Aorta (tissue), 5 donors: Measurements from ENCODE around the gene ADAM11. TPM values are rescaled to one million over a fixed set of nuclear protein-coding genes. Genes with fewer than 3 reads are reported as not detected.
"Not testable (repeated sequence)": the region's sequence is repeated elsewhere in the genome, so short reads cannot be mapped to it uniquely, and the experiment has no call there.

ENCODE experiments used
- ATAC-seq: fragments of 200-7000 bp; cut with Tn5 transposase; one replicate; pipeline ENCODE4 v1.9.1; 2022; ENCODE audit warnings: moderate library complexity; ENCODE audit not compliant: low FRiP score
- DNase-seq, 2 donors: peaks; one replicate each; pipeline ENCODE4 v3.0.0-alpha.2; 2020
- H3K27ac ChIP-seq, 2 donors: one replicate each; pipeline ENCODE4 v1.5.1; 2013; ENCODE audit warnings: low read length in 2 of 2, mild to moderate bottlenecking in 2 of 2, moderate library complexity in 2 of 2, control low read depth in 1 of 2, inconsistent platforms in 1 of 2, low read depth in 1 of 2
- H3K27me3 ChIP-seq, 2 donors: one replicate each; pipeline ENCODE4 v1.6.1; 2013; ENCODE audit warnings: control low read depth in 1 of 2, low read length in 1 of 2, mild to moderate bottlenecking in 1 of 2, moderate library complexity in 1 of 2; ENCODE audit not compliant: insufficient read depth in 2 of 2, control insufficient read depth in 1 of 2
- H3K36me3 ChIP-seq, 2 donors: one replicate each; pipeline ENCODE4 v1.6.1; 2013; ENCODE audit warnings: control low read depth in 1 of 2, low read length in 1 of 2, mild to moderate bottlenecking in 1 of 2; ENCODE audit not compliant: insufficient read depth in 2 of 2, control insufficient read depth in 1 of 2
- H3K4me1 ChIP-seq, 2 donors: one replicate each; pipeline ENCODE4 v1.6.1; 2013; ENCODE audit warnings: low read length in 2 of 2, control low read depth in 1 of 2, mild to moderate bottlenecking in 1 of 2, moderate library complexity in 1 of 2; ENCODE audit not compliant: insufficient read depth in 2 of 2, control insufficient read depth in 1 of 2
- H3K4me3 ChIP-seq, 2 donors: one replicate each; pipeline ENCODE4 v1.5.1; 2013; ENCODE audit warnings: low read length in 2 of 2, control low read depth in 1 of 2, mild to moderate bottlenecking in 1 of 2
- H3K9me3 ChIP-seq: one replicate; pipeline ENCODE4 v1.6.1; 2013; ENCODE audit warnings: mild to moderate bottlenecking, low read length; ENCODE audit not compliant: control insufficient read depth
- WGBS, 2 donors: extraction: QIAGEN DNeasy Blood & Tissue Kit; methylation state at CpG; one replicate each; pipeline ENCODE4 v1.1.7; 2013; 5-methylcytosine and 5-hydroxymethylcytosine counted together
- intact Hi-C, 2 donors: fragments of 100-400 bp; cut with DNase I; formaldehyde crosslinking; loops; one replicate each; pipeline versions ENCODE4 v1.14.2 to v1.15.0; 2022
- long read RNA-seq, 2 donors: library from polyadenylated mRNA; unstranded; transcript quantifications; one replicate each; pipeline ENCODE4 v2.0.0, GENCODE V29; 2020 to 2021
- polyA plus RNA-seq, 2 donors: library from polyadenylated mRNA; stranded (reverse); fragments of 200-250 nt; gene quantifications; one replicate each; pipeline ENCODE4 v1.2.3, GENCODE V29; 2013
- total RNA-seq, 2 donors: library from RNA; stranded (reverse); fragmentation: NEBNext Ultra II Directional; extraction: Animal tissue kit (Norgen Biotek cat#: 25700); gene quantifications; one replicate each; pipeline ENCODE4 v1.2.1, GENCODE V29; 2021
- donor health status: healthy with polysubstance abuse.
- donor health status: Bipolar disorder and iron deficiency.
- donor health status: DM: no; HTN: no; CAD: no.
- donor health status: DM: no; HTN: no; CAD: no.
- donor health status: DM: yes; HTN: yes; CAD: no.

ADAM11 gene, protein sequence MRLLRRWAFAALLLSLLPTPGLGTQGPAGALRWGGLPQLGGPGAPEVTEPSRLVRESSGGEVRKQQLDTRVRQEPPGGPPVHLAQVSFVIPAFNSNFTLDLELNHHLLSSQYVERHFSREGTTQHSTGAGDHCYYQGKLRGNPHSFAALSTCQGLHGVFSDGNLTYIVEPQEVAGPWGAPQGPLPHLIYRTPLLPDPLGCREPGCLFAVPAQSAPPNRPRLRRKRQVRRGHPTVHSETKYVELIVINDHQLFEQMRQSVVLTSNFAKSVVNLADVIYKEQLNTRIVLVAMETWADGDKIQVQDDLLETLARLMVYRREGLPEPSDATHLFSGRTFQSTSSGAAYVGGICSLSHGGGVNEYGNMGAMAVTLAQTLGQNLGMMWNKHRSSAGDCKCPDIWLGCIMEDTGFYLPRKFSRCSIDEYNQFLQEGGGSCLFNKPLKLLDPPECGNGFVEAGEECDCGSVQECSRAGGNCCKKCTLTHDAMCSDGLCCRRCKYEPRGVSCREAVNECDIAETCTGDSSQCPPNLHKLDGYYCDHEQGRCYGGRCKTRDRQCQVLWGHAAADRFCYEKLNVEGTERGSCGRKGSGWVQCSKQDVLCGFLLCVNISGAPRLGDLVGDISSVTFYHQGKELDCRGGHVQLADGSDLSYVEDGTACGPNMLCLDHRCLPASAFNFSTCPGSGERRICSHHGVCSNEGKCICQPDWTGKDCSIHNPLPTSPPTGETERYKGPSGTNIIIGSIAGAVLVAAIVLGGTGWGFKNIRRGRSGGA
- 1 to 10 TPM in 1 of 2 donors, under 1 TPM in 1; 0.45 to 1.4 TPM for total RNA-seq
- 1 to 10 TPM in 1 of 2 donors, under 1 TPM in 1; 0.38 to 1.6 TPM for polyA plus RNA-seq
- long read RNA-seq, donor 1, partial matches to known transcripts: 1 of 13 reads
- long read RNA-seq, donor 1, other reads (novel, unspliced or antisense): 12 of 13 reads
- long read RNA-seq, donor 2, partial matches to known transcripts: 0 of 2 reads
- long read RNA-seq, donor 2, other reads (novel, unspliced or antisense): 2 of 2 reads

DNA sequence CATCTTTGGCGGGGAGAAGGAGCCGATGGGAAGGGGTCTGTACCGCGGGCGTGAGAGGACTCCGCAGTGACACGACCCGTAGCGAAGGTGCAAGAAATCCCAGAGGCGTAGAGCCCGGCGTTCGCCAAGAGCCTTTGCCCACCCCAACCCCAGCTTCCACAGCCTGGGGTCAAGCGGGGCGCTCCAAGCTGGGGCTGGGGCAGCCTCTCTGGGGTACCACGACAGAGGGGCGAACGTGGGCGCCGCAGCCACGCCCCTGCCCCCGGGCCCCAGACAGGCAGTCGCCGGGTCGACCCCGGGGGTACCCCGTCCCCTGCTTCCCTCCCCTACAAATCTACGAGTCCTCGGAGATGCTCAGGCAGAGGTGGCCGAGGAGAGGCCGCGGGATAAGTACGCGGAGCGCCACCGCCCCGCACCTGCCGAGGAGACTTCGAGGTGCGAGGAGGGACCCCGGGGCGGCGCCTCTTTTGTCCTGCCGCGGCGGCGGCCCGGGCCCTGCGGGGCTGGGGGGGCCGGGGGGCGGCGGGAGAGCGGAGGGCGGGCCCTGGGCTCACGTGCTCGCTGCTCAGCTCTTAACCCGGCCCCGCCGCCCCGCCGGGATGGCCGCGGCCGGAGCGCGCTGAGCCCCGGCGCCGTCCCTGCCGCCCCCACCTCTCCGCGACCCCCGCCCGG is at the start of gene ADAM11:
Gene ADAM11, plus strand, starts transcription at position 575 of the 672 bp plus-strand sequence. CDS start 212 bp downstream, outside the sequence.
- Histone ChIP-seq H3K27me3 (no peaks in the 10 kb centered on the region), H3K27ac (no peak within 1 kb of the TSS), H3K9me3 (no peaks in the 10 kb centered on the region), H3K4me3 (peak within 1 kb of the TSS; percentile 41 to 50), H3K4me1 (no peaks in the 10 kb centered on the region), H3K36me3 (no peaks in the 10 kb centered on the region)
- intact Hi-C loops: no loop called here
- DNase-seq (peak in 1 of 2 donors; percentile 77), ATAC-seq (no peak)
- WGBS, 2 donors: 10 to 15% methylated on average over 40 to 74 of the region's 74 CpGs

- no peak overlapping the region for H3K27ac ChIP-seq
- no peak for DNase-seq
- H3K27me3 ChIP-seq: no peaks in the 10 kb centered on the region
- 98 to 100% methylated on average over 1 of the region's 1 CpG for WGBS, 2 donors
- ATAC-seq: no peak
- H3K9me3 ChIP-seq: no peaks in the 10 kb centered on the region
- no peaks in the 10 kb centered on the region for H3K36me3 ChIP-seq
- no peak overlapping the region for H3K4me3 ChIP-seq
- no peaks in the 10 kb centered on the region for H3K4me1 ChIP-seq
- intact Hi-C loops: no loop called here
Observed at GRCh38 chr17:44719444-44719843, 39.3 kb upstream of the ADAM11 start.

GRCh38 chr17:44722254-44722653 is 36.5 kb upstream of the ADAM11 start:
- Histone ChIP-seq H3K9me3 (no peaks in the 10 kb centered on the region), H3K27ac (no peak overlapping the region), H3K36me3 (no peaks in the 10 kb centered on the region), H3K4me3 (no peak overlapping the region), H3K27me3 (no peaks in the 10 kb centered on the region), H3K4me1 (no peaks in the 10 kb centered on the region)
- ATAC-seq: no peak
- intact Hi-C loops: no loop called here
- 88 to 89% methylated on average over 5 of the region's 5 CpGs for WGBS, 2 donors
- no peak for DNase-seq

DNA sequence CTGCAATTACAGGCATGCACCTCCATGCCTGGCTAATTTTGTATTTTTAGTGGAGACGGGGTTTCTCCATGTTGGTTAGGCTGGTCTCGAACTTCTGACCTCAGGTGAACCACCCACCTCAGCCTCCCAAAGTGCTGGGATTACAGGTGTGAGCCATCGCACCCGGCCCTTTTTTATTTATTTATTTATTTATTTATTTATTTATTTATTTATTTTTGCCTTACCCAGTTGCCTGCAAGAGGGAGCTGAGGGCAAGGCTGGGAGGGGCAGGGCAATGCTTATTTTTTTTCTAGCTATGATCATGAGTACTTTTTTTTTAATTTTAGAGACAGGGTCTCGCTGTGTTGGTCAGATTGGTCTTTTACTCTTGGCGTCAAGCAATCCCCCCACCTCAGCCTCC is 32.7 kb upstream of the ADAM11 start:
- H3K4me3 ChIP-seq, H3K36me3 ChIP-seq, ATAC-seq, intact Hi-C loops, H3K27ac ChIP-seq, H3K9me3 ChIP-seq, DNase-seq, H3K4me1 ChIP-seq, H3K27me3 ChIP-seq: not testable (repeated sequence)
- 94 to 95% methylated on average over 6 of the region's 6 CpGs for WGBS, 2 donors

GRCh38 chr17:44733753-44734152 is 25.0 kb upstream of the ADAM11 start:
- Histone ChIP-seq H3K27me3 (no peaks in the 10 kb centered on the region), H3K9me3 (no peaks in the 10 kb centered on the region), H3K4me3 (no peak overlapping the region), H3K4me1 (no peaks in the 10 kb centered on the region), H3K36me3 (no peaks in the 10 kb centered on the region), H3K27ac (no peak overlapping the region)
- no peak for DNase-seq
- intact Hi-C loops: no loop called here
- 77 to 78% methylated on average over 5 of the region's 5 CpGs for WGBS, 2 donors
- ATAC-seq: no peak

GRCh38 chr17:44734272-44734671 is 24.5 kb upstream of the ADAM11 start:
- ATAC-seq (no peak), DNase-seq (no peak)
- Histone ChIP-seq H3K27me3 (no peaks in the 10 kb centered on the region), H3K4me3 (no peak overlapping the region), H3K27ac (no peak overlapping the region), H3K4me1 (no peaks in the 10 kb centered on the region), H3K9me3 (no peaks in the 10 kb centered on the region), H3K36me3 (peaks cover 0 to under 1% of the 10 kb centered on the region in 2 donors)
- WGBS, 2 donors: 69 to 77% methylated on average over 2 of the region's 2 CpGs
- intact Hi-C loops: no loop called here

GRCh38 chr17:44736551-44737240 is 22.1 kb upstream of the ADAM11 start:
- intact Hi-C loops: no loop called here
- DNase-seq: no peak
- no peak for ATAC-seq

More at GRCh38 chr17:44736551-44737240, 22.1 kb upstream of the ADAM11 start:
- no peaks in the 10 kb centered on the region for H3K9me3 ChIP-seq
- no peak overlapping the region for H3K27ac ChIP-seq
- H3K4me1 ChIP-seq: no peaks in the 10 kb centered on the region
- H3K27me3 ChIP-seq: no peaks in the 10 kb centered on the region
- WGBS, 2 donors: 87 to 89% methylated on average over 12 of the region's 12 CpGs
- H3K36me3 ChIP-seq: peaks cover 0 to 2% of the 10 kb centered on the region in 2 donors
- H3K4me3 ChIP-seq: no peak overlapping the region
